Brain pericyte (primary cell): ENCODE results near the gene TXNDC17.
"Not testable (repeated sequence)": the region's sequence is repeated elsewhere in the genome, so short reads cannot be mapped to it uniquely, and the experiment has no call there.

Source experiments
- DNase-seq: peaks from one replicate; pipeline ENCODE4 v3.0.0-alpha.2; 2012; ENCODE audit warnings: low read depth, low spot score

Gene TXNDC17

GRCh38 chr17:6660101-6660500, 19.2 kb downstream of the TXNDC17 start:
- DNase-seq = no peak

- no peak for DNase-seq
Observed at GRCh38 chr17:6660805-6661463, 20.1 kb downstream of the TXNDC17 start.

DNA sequence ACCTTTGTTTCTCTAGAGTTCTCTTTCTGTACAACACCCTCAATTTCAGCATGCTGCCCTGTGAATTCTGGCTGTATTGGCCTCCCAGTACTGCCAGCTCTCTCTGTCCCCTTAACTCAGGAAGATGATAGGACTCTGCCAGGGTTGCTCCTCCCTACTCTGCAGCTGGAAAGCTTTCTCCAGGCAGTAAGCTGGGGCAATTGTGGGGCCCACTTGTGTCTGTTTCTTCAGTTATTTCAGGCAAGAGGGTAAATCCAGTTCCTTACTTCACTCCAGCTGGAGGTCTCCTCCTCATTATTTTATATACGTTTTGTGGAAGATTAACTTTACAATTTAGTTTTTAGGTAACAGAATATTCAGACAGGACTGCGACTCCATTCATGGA, 20.6 kb downstream of the TXNDC17 start:
- DNase-seq = no peak

DNA sequence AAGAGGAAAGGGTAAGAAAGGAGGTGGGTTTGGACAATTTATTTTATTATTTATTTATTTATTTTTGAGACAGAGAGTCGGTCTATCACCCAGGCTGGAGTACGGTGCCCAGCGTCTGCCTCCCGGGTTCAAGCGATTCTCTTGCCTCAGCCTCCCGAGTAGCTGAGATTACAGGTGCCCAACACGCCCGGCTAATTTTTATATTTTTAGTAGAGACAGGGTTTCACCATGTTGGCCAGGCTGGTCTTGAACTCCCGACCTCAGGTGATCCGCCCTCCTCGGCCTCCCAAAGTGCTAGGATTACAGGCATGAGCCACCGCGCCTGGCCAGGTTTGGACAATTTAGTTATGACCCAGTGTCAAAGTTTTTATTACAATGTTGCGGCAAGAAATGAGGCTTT, 22.3 kb downstream of the TXNDC17 start:
- DNase-seq = not testable (repeated sequence)

DNA sequence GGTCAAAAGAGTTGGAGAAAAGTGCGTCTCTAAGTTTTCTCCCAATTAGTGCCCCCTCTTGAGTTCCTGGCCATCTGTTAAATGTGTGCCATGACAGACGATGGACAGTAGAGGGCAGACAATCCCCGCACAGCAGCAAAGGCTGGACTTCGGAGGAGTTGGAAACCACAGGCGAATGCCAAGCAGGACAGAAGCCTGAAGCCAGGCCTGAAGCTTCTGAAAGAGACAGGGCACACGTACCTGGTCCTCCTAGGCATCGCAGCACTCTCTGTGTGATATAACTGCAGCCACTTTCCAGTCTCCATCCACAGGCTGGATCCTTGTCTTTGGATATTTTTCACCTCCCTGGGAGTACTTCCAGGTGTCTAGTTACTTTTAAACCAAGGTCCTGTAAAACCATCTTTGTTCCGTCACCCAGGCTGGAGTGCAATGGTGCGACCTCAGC, 25.2 kb downstream of the TXNDC17 start:
- DNase-seq = peak; percentile 36

DNA sequence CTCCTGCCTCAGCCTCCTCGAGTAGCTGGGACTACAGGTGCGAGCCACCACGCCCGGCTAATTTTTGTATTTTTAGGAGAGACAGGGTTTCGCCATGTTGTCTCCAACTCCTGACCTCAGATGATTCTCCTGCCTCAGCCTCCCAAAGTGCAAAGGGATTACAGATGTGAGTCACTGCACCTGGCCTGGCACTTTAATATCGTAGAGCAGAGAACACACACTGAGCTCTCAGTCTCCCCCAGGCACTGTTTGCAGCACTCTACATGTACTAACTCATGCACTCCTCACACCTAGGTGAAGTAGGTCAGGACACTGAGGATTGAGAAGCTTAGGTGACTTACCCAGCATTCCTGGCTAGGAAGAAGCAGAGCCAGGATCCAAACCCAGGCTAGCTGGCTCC, 25.7 kb downstream of the TXNDC17 start:
- DNase-seq = no peak

- no peak for DNase-seq
Observed at GRCh38 chr17:6667516-6667915, 26.7 kb downstream of the TXNDC17 start.

DNA sequence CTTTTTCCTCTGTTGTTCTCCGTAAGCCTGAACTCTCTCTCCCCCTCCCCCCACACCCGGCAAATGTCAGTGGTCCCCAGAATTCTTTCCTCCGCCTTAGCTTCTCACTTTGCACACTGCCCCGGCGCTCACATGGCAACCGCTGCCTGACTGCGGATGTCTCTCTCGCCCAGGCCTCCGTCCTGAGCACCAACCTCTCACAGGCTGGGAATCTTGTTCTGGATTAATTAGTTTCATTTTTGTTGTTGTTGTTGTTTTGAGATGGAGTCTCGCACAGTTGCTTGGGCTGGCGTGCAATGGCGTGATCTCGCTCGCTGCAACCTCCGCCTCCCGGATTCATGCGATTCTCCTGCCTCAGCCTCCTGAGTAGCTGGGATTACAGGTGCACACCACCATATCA, 27.4 kb downstream of the TXNDC17 start:
- no peak for DNase-seq

DNA sequence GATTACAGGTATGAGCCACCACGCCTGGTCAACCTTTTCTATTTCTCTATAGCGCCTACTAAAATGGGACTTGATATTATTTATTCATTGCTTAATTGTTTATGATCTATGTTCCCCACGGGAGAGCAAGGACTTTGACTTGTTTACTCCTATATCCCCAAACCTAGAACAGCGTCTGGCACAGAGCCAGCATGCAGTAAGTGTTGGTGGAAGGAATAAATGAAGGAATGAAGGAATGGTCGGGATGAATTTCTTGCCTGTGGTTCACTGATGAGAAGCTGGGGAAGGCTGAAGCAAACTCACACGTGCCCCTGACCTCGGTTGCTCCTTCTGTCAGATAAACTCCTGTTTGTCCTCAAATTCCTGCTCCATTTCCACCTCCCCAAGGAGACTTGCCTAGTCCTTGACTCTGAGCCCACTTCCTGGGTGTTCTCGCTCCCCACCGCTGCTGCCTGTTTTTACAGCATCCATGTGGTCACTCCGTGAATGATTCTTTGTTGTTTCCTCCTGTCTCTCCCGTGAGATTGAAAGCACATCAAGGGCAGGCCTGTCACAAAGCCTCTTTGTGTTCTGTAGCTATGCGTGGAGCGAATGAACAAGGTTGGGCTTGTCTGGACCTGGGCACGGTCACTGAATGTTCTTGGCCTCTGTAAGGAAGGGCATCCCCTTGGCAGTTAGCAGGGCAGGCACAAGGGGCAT, 28.0 kb downstream of the TXNDC17 start:
- DNase-seq = no peak

GRCh38 chr17:6669479-6670212, 28.8 kb downstream of the TXNDC17 start:
- DNase-seq = no peak

DNA sequence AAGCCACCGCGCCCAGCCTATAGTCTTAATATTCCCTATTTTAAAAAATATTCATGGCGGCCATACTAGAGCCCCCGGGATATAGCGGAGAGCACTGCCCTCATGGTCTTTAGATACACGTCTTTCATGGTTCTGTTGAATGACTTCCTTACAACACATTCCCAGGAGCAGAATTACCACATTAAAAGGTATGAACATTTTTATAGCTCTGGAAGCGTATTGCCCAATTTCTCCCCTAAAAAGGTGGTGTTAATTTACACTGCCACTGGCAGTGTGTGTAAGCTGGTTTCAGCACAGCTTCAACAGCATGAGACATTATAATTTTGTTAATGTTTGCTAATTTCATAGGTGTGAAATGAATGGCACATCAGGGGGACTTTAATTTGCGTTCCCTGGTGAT, 29.7 kb downstream of the TXNDC17 start:
- DNase-seq = no peak

DNA sequence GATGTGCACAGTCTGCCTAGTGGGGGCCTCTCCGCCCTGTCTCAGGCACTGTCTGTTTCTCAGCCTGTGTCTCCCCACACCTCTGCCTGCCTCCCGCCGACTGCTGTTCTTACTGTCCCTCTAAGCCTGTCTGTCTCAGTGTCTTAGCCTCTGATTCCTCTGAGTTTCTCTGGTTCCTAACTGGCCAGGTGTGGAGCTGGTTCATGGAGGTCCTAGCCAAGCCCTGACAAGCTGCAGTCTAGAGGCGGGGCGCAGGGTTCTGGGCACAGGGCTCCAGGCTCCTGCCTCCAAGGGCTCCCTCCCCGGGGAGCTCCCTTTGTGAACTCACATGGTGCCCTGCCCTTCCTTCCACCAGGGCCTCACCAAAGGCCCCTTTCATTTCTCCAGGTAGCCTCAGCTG, 30.1 kb downstream of the TXNDC17 start:
- no peak for DNase-seq

GRCh38 chr17:6671431-6671830, 30.6 kb downstream of the TXNDC17 start:
- no peak for DNase-seq

GRCh38 chr17:6674586-6674985, 33.7 kb downstream of the TXNDC17 start:
- no peak for DNase-seq

DNA sequence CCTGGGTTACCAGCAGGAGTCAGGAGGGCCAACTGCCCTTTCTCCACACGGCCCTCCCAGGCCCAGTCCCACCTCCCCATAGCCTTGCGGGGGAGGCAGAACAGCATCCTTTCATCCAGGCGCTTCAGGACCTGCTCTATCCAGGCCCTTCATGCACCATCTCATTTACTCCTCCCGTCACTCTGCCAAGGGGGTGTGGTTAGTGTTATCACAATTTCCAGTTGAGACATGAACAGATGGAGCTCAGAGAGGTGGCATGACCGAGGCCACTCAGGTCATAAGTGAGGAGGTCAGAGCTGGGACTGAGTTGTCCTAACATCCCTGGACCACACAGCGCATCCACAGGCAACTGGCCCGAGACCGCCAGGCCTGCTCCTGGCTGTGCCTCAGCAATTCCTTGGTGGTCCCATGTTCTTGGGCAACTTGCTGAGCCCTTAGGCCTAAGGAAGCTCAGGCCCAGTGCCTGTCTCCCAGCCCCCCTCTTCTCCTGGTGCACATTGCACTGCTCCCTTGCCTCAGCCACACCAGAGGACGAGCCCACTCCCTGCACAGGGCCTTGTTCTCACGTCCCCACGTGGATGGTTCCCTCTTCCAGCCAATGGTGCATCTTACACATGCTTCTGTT, 34.5 kb downstream of the TXNDC17 start:
- DNase-seq = no peak

- DNase-seq = no peak
Observed at GRCh38 chr17:6676802-6677157, 35.9 kb downstream of the TXNDC17 start.

DNA sequence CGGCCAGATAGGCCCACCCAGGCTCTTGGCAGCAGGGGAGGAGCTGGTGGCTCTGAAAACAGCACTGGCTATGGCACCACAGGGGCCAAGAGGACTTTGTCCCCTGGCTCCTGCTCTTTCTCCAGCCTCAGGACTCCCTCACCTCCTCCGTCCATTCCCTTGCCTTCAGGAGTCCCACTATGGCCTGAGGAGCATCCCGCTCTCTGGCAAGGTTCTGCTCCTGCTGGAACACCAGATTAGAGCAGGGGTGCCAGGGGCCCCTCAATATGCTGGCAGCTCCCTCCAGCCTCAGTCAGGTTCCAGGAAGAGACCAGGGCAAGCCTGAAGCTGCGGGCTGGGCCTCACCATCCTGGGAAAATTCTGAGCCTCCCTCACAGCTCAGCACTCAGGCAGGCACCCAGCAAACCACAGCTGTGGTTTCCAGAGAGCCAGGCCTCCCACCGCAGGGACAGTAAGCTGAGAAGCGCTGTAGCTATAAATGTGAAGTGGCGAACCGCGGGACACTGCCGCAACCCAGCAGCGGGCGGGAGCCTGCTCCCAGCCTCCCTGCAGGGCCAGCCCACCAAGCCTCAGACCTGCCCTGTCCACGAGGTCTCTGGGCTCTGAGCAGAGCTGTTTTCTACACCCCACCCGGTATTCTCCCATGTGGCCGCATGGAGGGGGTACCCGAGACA, 36.4 kb downstream of the TXNDC17 start:
- no peak for DNase-seq

DNA sequence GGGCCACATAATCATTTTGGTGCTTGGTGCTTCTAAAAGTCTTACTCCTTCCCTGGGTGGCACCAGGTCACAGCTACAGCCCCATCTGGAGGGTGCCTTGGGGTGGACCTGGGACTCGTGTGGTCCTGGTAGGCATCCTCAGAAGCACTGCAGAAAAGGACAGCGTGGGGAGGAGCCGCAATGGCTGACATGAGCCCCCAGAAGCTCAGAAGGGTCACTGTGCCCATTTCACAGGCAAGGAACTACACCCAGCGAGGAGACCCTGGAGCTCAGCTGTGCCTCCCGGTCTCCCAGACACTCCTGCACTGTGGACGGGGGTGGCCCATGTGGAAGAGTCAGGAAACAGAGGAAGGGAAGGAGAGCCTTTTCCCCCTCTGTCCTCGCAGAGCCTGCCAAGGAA, 37.1 kb downstream of the TXNDC17 start:
- DNase-seq = no peak

DNA sequence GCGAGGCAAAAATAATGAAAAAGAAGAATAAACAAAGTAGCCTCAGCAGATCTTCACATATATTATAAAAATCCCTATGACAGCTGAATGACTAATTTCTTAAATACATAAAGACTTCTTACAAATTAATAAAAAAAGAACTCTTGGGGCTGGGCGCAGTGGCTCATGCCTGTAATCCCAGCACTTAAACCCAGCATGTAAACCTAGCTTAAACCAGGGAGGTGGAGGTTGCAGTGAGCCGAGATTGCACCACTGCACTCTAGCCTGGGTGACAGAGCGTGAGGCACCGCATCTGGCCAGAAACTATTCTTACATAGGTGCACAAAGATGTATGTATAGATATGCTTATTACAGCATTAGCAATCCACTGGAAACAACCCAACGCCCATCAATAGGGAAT, 38.4 kb downstream of the TXNDC17 start:
- DNase-seq = no peak

- DNase-seq = no peak
Observed at GRCh38 chr17:6681176-6681575, 40.3 kb downstream of the TXNDC17 start.

- DNase-seq = no peak
Observed at GRCh38 chr17:6681671-6682070, 40.8 kb downstream of the TXNDC17 start.

DNA sequence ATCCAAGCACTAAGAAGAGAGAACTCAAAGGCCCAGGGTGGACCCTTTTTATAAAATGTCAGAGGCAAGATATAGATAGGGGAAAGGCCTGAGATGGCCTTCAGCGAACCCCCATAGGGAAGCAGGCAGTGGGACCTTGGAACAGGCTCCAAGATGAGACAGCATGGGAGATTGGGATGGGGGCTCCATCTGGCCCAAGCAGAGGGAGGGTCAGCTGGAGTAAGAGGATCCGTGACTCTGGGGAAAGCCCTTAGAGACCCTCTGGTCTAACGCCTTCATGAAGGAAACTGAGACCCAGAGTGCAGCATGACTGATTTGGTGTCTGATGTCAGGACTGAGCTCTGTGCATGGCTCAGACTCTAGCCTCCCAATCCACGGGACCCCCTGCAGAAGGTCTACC, 41.5 kb downstream of the TXNDC17 start:
- DNase-seq = no peak
